Suppressor macrophage treated with lipopolysaccharide for 1 hour (primary cell): ENCODE measurements around the gene NOS1AP.

Experiments used
- DNase-seq, 3 donors: peaks; one replicate each; pipeline ENCODE4 v3.0.0-alpha.2; 2020 to 2022

NOS1AP gene

DNA sequence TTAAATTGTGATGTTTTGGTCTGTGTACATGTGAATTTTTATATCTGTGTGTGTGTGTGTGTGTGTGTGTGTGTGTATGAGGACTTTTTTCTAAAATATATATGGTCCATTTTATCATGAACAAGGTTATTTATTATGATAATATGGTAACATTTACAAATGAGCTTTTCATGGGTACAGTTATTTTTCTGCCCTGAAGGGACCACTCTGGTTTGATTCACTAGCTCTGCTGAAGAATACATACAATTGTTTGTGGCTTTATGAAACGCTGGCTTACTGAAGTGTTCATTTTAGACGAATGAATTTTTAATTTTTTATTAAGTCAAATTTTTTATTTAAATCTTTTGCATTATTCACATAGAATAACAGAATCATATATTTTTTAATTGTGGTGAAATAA lies 235.2 kb downstream of the NOS1AP start:
- DNase-seq: no peak

GRCh38 chr1:162305969-162306368 lies 236.5 kb downstream of the NOS1AP start:
- no peak for DNase-seq

DNA sequence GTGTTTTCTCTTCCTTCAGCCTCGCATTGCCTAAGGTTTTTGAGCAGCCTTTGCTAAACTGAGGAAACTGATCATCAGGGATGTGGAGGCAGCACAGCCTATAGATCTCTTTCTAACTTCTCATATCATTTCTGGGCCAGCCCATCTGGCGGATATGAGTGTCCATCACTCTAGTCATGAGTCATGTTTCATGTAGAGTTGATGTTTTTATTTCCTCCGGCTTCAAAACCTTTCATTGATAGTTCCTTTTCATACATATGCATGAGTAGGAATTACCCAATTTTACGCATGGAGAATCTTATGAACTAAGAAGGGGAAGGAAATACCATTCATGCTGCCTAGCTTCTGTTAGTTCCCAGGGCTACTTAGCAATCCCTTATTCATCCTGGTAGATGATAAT lies 240.8 kb downstream of the NOS1AP start:
- peak; percentile 69 to 91 (median 90) for DNase-seq

- no peak for DNase-seq
These were observed 244.7 kb downstream of the NOS1AP start for GRCh38 chr1:162314206-162314605.

DNA sequence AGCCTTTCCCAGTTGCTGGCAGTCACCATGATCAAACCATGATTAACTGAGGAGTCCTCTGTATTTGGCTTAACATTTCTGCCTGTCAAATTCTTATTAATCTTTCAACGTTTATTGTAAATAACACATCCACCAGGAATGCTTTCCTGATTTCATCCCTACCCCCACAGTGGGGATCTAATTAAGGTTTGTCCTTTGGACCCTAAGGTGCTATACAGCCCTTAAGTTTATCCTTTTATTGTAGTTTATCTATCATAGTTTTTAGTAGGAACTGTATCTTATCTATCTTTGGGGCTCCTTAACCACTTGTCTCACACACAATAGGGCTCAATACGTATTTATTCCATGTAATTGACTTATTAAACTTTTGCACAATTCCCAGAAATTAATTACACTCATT lies 246.2 kb downstream of the NOS1AP start:
- DNase-seq: no peak

DNA sequence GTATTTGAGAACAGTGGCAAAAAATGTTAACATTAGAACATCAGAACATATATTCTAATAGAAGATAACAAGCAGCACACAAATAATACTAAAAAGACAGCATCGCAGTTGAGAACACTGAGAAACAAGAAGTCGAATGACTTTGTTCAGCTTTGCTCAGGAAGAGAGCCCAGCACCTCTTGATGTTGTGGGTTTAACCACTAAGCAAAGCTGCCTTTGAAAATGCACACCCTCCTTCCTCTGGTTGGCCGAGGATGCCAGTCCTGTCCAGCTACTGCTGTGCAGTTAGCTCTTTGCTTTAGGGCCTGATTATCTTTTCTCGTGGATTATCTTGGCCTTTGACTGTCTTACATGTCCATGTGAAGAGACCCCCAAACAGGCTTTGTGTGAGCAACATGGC lies 246.7 kb downstream of the NOS1AP start:
- no peak for DNase-seq

GRCh38 chr1:162317621-162318020 lies 248.1 kb downstream of the NOS1AP start:
- no peak for DNase-seq

- DNase-seq: peak in 1 of 3 donors; percentile 15
These were observed 250.1 kb downstream of the NOS1AP start for GRCh38 chr1:162319493-162320175.

- DNase-seq: no peak
These were observed 252.4 kb downstream of the NOS1AP start for GRCh38 chr1:162321809-162322422.

DNA sequence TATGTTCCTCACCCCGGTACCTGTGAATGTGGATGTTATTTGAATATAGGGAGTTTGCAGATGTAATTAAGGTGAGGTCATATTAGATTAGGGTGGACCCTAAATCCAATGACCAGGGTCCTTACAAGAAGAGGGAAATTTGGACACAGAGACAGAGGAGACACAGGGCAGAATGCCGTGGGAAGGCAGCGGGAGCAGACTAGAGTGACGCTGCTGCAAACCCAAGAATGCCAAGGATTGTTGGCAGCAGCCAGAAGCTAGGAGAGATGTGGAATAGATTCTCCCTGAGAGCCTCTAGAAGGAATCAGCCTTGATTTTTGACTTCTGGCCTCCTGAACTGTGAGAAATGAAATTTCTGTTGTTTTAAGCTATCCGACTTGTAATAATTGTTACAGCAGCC lies 253.5 kb downstream of the NOS1AP start:
- DNase-seq: no peak

GRCh38 chr1:162324396-162324795 lies 254.9 kb downstream of the NOS1AP start:
- no peak for DNase-seq

GRCh38 chr1:162326559-162326958 lies 257.1 kb downstream of the NOS1AP start:
- no peak for DNase-seq

DNA sequence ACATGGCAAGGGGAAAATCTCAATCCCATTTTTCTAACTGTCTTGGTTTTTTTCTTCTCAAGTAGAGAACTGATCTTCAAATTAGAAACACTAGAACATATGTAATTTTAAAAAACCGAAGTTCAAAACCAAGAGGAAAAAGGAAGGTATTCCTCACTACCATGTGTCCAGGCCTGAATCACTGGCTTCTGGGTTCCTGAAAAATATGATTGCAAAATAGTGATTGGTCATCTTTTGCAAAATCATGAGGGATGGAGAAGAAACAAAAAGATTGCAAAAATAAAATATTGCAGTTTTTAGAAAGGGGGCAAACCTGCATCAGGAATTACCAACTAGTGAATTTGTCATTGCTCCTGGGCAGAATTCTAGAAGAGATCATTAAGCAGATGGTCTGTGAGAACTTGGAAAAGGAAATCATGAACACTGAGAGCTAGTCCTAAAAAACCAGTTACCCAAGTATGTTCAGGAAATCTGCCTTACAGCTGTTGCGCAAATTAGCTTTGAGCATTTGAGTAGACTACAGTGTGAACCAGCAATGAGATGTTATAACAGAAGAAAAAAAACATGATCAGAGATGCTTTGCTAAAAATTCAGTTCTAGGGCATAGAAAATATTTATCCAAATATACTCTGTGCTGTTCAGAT lies 257.8 kb downstream of the NOS1AP start:
- DNase-seq: peak; percentile 73 to 93 (median 90)

DNA sequence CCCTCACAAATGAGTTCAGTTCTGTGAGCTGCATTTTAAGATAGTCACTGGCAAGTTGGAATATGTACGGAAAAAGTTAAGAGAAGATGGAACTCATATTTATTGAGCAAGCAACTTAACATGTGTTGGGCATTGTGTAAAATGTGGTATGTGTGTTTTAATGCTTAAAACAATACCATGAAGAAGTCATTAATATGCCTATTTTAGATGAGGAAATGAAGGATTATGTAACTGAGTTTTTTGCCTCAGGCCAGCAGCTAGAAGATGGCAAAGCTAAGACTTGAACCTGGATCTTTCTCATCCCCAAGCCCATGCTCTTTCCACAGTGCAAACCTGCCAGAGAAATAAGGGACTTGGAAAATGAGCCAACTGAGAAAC lies 258.3 kb downstream of the NOS1AP start:
- DNase-seq: peak; percentile 8 to 45 (median 38)

DNA sequence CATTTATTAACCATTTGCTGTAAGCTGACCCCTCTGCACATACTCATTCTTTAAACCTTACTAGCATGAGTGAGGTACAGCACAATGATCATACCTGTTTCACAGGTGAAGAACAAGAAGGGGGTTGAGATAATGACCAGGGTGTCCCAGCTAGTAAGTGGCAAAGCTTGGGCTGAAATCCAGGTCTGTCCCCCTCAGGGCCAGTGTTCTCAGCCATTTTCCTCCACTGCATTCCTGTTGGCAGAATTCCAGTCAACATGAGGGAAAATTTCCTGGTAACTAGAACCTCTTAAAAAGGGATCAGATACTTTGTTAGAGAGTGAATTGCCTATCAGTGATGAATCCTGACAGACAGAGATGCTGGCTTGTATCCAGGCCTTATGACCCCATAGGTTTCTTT lies 259.0 kb downstream of the NOS1AP start:
- no peak for DNase-seq

- no peak for DNase-seq
These were observed 260.3 kb downstream of the NOS1AP start for GRCh38 chr1:162329826-162330225.

DNA sequence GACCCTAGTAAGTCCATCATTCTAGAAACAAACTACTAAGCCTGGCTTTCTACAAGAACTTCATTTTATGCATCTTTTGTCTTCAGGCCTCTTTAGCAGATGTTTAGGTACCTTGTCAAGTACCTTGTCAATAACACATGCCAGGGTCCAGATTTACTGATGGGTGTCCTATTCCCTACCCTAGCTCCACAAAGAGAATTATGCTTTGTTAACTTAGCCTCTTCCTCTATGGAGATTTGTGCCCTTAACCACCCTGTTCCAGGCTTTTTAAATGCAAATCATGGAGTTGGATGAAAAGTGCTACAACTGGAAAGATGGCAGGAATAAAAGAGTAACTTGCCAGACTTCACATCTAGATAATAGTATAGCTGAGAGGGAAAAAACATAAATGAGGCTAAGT lies 264.5 kb downstream of the NOS1AP start:
- no peak for DNase-seq

DNA sequence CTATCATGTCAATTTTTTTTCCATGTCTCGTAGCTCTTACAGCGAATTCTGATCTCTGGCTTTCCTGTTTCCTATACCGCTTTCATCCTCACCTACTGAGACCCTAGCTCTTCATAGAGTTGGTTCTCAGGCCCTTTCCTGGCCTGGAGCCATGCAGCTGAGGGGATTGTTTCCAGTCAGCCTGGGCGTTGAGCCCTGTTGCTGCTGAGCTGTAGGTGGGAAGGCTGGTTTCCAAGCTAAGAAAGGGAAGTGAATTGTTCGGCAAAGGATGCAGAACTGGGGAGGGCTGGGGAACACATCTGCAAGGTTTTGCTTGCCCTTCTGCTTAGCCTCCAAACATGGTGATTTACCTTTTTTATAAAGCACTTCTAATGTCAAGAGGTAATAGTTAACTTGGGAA lies 265.6 kb downstream of the NOS1AP start:
- DNase-seq: peak; percentile 24 to 31 (median 30)

- DNase-seq: no peak
These were observed 267.3 kb downstream of the NOS1AP start for GRCh38 chr1:162336621-162337285.

DNA sequence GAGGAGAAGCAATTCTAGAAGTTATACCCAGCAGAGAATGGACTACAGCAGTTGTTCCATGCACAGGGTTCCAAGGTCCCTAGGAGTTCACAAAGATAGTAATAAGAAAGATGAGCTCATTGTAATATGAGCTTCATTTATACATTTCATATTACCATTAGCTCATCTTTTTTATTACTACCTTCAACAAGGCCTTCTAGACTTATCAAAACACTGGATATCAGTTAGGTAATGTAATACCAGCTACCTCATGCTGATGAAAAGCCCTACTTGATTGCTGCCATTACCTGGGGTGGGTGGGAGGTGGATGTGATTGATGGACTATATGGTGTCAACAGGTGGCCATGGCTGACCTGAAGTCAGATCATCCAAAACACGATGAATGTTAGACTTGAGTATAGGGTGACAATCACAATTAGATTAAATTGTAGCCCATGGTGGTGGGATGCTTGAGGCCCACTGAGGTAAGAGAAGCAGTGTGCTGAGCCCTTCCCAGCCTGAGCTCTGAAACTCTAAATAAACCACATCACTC lies 273.0 kb downstream of the NOS1AP start:
- no peak for DNase-seq

DNA sequence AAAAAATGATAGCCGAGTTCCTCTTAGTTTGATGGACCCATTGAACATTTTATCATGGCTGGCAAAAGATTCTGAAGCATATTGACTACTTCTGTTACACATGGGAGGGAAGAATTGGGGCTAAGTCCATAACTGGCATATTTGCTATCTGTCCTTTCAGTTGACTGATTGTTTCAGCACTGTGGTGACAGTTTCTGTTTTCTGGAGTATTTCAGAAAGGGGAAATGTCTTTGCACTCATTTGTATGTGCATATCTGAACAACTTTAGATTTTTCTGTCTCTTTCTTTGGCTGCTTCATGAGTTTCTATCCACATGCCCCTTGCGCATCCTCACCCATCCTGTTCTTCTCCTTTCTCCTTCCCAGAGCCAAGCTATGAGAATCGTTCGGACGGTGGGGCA lies 274.0 kb downstream of the NOS1AP start:
- no peak for DNase-seq

- no peak for DNase-seq
These were observed 277.8 kb downstream of the NOS1AP start for GRCh38 chr1:162347281-162347680.

DNA sequence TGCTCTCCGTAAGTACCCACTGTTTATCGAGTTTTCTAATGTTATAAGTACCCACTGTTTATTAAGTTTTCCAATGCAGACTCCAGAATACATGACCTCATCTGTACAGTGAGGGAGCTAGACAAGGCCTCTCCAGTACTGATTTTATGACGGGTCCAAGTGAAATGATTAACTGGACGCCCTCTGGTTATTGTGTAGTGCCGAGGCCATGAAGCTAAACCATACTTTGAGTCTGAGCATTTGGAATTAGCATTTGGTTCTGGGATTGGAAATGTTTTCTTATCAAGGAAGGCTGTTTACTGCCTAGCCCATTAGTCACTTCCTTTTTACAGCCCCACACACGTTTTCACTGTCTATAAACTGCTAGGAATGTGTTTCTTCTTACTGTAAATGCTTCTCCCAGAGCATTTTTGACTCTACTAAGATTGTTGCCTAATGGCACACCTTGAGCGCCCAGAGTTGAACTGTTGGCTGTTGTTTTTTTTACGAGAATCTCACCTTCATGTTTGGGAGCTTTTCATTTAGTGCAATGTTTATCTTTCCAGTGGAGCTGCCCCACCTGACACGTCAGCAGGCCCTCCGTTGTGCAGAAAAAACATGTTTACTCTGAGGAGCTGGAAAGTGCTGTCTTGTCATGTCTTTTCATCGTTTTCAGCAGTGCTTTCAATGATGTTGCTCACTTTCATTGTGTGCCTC lies 280.3 kb downstream of the NOS1AP start:
- DNase-seq: peak in 1 of 3 donors; percentile 21
